ENCODE data around the gene MDH1.
"Not testable (repeated sequence)": the region's sequence is repeated elsewhere in the genome, so short reads cannot be mapped to it uniquely, and the experiment has no call there.

The MDH1 gene

GRCh38 chr2:63588385-63589147 lies at the start of gene MDH1, which contains the start of gene WDPCP:
Gene MDH1, plus strand, starts transcription at chr2:63588963. Its CDS starts 81 bp downstream, at chr2:63589044.
Gene WDPCP, minus strand, starts transcription at chr2:63588477. Its CDS starts 206 bp downstream, at chr2:63588271.
- peak; percentile 99 for DNase-seq (ENCODE audit: low read depth)

DNA sequence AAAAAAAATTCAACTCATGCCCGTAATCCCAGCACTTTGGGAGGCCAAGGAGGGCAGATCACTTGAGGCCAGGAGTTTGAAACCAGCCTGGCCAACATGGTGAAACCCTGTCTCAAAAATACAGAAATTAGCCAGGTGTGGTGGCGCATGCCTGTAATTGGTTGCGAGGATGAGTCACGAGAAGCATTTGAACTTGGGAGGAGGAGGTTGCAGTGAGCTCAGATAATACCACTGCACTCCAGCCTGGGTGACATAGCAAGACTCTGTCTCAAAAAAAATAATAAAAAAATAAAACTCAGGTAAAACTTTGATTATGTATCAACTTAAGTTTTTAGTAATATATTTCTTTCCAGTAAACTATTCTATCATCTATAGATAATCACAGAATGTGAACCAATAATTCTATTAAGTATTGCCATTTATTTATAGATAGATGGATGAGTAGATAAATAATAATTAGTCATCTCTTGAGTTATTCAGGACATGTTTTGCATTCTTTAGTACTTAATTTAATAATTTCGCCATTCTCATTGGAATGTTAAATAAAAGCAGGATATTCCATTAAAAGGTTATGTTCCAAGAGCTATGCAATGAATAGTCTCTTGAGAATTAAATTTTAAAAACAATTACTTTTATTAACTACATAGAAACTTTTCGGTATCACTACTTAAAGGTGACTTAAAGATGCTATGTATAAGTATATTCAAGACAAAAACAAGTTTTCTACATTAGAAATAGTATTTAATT lies 49.2 kb upstream of the MDH1 start:
- DNase-seq (ENCODE audit: low read depth): no peak

GRCh38 chr2:63544017-63544627 lies 44.6 kb upstream of the MDH1 start:
- DNase-seq (ENCODE audit: low read depth): no peak

DNA sequence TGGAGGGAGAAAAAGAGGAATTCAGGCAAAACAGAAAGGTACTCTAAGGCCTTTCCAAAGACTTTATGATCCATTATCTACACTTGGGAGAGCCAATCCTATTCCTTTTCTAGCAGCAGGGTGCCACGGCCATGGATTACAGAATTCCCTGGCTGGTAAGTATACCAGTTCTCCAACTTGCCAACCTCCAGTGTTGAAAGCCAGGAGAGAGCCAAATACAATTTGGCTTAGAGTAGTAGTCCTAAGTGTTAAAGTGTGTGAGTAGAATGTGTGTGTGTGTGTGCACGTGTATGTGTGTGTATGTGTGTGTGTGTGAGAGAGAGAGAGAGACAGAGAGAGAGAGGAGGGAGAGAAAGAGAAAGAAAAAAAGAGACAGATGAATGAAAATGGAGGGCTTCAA lies 43.7 kb upstream of the MDH1 start:
- no peak for DNase-seq (ENCODE audit: low read depth)

DNA sequence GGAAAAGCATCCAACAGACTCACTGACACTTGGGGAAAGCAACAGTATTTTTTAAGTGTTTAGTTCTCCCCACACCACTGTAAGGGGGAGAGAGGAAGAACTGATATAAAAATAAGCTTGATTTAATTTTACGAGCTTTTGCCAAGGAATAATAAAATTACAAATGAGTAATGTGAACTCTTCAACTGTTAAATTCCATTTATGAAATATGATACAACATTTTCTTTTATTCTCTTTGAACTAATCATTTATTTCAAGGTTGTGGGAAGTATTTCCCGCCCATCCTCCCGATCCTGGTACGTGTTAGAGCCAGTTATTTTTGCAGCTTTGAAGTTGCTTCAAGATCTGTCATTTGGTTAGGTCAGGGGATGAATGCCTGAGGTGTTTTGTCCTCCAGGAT lies 35.7 kb upstream of the MDH1 start:
- DNase-seq (ENCODE audit: low read depth): no peak

DNA sequence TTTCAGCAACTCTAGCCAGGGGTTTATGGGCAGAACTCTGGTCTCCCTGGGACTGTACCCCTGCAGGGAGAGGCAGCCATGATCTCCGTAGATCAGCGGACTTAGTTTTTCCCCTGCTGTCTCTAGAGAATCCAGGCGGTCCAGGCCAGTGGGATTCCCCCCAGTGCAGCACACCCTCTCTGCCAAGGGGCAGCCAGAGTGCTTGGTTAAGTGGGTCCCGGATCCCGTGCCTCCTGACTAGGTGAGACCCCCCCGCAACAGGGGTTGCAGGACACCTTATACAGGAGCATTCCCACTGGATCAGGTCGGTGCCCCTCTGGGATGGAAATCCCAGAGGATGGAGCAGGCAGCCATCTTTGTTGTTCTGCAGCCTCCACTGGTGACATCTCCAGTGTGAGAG lies 33.5 kb upstream of the MDH1 start:
- no peak for DNase-seq (ENCODE audit: low read depth)

DNA sequence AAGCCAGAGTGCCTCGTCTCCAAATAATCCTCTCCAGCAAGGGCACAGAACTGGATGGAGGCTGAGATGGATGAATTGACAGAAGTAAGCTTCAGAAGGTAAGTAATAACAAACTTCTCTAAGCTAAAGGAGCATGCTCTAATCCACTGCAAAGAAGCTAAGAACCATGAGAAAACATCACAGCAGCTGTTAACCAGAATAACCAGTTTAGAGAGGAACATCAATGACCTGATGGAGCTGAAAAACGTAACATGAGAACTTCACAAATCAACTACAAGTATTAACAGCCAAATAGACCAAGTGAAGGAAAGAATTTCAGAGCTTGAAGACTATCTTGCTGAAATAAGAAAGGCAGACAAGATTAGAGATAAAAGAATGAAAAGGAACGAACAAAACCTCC lies 32.8 kb upstream of the MDH1 start:
- no peak for DNase-seq (ENCODE audit: low read depth)

DNA sequence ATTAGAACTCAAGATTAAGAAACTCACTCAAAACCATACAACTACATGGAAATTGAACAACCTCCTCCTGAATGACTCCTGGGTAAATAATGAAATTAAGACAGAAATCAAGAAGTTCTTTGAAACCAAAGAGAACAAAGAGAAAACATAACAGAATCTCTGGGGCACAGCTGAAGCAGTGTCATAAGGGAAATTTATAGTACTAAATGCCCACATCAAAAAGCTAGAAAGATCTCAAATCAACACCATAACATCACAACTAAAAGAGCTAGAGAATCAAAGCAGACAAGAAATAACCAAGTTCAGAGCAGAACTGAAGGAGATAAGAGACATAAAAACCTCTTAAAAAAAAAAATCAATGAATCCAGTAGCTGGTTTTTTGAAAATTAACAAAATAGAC lies 30.9 kb upstream of the MDH1 start:
- not testable (repeated sequence) for DNase-seq (ENCODE audit: low read depth)

GRCh38 chr2:63558922-63559321 lies 29.8 kb upstream of the MDH1 start:
- DNase-seq (ENCODE audit: low read depth): not testable (repeated sequence)

DNA sequence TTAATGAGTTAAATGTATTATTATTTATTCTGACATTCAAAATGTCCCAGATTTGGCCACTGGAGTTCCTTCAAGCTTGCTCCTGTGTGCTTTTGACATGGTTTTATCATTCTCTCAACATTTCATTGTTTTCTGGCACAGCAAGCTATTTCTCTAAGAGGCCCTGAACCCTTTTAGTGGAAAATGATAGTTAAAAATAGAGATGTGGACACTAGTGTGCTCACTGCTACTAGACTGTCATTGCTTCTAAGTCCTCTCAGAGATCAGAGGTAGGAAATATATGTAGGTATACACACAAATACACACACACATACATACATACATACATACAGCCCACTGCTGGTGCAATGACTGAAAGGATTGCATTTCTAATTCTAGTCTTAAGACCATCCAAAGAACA lies 26.0 kb upstream of the MDH1 start:
- no peak for DNase-seq (ENCODE audit: low read depth)

DNA sequence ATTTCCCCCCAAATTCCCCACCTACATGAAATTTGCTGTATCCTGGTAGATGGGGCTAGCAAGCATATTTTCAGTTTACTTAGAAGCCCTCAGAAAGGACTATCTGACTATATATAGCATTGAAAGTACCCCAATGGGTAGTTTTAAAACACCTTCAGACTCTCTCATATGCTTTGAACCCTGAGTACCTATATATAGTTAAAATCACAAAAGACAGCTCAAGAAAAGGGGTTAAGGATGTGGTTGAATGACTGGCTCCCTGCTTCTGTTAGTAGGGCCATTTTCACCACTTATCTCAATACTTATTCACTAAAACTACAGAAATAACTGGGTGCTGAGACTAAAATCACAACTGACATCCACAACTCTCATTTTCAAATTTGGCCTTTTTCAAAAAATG lies 19.0 kb upstream of the MDH1 start:
- DNase-seq (ENCODE audit: low read depth): no peak

GRCh38 chr2:63571291-63571690 lies 17.5 kb upstream of the MDH1 start:
- no peak for DNase-seq (ENCODE audit: low read depth)

DNA sequence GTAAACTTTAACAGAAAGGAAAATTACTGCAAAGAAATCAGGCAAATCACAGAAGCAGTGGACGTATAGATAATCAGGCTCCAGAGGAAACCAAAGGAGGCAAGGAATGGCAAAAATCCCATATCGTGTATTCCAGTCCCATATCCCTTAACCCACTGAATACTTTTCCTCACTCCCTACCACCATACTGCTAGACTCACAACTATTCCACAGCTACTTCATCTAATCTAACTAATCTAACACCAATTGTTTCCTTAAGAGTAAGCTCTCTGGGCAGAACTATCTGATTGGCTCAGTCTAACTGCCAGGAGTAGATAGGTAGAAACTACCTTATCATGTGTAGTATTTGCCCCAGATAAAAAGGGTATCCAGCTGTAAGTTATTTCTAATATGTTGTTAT lies 16.8 kb upstream of the MDH1 start:
- no peak for DNase-seq (ENCODE audit: low read depth)

DNA sequence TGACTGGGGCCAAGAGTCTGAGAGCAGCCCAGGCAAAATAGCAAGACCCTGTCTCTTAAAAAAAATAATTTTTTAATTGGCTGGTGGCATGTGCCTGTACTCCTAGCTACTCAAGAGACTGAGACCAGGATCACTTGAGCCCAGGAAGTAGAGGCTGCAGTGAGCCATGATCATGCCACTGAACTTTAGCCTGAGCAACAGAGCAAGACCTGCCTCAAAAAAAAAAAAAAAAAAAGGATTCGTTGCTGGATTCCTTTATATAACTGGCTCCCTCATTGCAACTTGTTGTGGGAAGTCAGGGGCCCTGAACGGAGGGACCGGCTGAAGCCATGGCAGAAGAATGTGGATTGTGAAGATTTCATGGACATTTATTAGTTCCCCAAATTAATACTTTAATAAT lies 15.7 kb upstream of the MDH1 start:
- not testable (repeated sequence) for DNase-seq (ENCODE audit: low read depth)

DNA sequence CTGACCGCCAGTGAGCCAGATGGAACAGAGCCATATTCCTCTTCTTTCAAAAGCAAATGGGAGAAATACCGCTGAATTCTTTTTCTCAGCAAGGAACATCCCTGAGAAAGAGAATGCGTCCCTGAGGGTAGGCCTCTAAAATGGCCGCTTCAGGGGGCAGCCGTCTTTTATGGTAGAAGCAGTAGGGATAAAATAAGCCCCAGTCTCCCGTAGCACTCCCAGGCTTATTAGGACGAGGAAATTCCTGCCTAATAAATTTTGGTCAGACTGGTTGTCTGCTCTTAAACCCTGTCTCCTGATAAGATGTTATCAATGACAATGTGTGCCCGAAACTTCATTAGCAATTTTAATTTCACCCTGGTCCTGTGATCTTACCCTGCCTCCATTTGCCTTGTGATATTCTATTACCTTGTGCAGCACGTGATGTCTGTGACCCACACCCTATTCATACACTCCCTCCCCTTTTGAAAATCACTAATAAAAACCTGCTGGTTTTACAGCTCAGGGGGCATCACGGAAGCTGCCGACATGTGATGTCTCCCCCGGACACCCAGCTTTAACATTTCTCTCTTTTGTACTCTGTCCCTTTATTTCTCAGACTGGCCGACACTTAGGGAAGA lies 14.9 kb upstream of the MDH1 start:
- DNase-seq (ENCODE audit: low read depth): not testable (repeated sequence)

- no peak for DNase-seq (ENCODE audit: low read depth)
These were observed 12.2 kb upstream of the MDH1 start for GRCh38 chr2:63576546-63576945.

GRCh38 chr2:63578767-63579166 lies 10.0 kb upstream of the MDH1 start:
- DNase-seq (ENCODE audit: low read depth): no peak

DNA sequence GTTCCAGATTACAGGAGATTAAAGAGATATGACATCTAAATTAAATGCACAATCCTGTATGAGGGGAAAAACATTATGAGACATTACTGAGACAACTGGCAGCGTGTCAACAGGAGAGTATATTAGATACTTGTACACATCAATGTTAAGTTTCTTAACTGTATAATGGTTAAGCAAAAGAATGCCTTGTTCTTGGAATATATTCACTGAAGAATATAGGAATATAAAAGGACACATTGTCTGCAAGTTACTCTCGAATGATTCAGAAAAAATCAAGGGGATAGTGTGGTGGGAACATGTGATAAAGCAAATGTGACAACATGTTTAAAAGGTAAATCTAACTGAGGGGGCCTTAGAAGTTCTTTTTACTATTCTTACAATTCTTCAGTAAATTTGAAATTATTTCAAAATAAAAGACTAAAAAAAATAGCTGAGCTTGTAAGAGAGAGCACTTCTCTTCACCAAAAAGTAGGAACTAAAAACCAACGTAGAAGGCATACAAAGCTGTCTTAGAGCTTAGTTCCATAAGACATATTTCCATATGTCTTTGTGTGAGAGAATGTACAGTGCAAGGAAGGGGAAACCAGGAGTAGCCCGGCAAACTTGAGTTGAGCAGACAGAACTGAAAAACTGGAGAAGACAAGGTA lies 8.0 kb upstream of the MDH1 start:
- no peak for DNase-seq (ENCODE audit: low read depth)

DNA sequence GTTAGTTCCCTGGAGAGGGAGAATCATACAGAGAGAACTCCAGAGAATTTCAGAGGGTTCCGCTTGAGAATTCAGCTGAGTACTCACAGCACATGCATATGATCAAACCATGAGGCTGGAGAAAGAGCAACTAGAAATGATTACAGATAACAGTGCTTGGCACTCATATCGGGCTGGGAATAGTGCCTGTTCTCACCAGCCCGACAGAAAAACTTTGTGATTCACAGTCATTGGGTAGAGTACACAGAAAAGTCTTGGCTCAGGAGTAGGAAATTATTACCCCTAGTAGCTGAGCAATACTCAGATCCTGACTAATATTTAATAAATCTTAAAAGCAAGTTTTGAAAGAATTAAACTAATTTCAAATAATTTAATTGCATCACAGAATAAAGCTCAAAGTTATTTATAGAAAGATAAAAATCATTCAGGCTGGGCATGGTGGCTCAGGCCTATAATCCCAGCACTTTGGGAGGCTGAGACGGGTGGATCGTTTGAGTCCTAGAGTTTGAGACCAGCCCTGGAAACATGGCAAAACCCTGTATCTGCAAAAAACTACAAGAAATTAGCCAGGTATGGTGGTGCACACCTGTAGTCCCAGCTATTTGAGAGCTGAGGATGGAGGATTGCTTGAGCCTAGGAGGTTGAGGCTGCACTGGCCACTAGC lies 7.3 kb upstream of the MDH1 start:
- no peak for DNase-seq (ENCODE audit: low read depth)

DNA sequence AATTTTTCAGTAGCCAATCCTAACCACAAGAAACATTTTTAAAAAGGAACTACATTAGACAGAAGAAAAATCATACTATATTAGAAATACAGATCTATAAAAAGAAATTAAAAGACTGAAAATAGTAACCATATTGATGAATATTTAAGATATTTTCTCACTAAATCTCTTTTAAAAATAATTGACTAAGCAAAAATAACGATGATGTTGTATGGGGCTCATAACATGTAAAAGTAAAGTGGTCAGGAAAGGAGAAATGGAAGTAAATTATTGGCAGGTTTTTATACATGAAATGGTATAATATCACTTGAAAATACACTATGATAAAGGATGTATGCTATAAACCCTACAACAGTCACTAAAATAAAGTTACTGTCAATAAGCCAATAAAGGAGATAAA lies 5.9 kb upstream of the MDH1 start:
- no peak for DNase-seq (ENCODE audit: low read depth)

DNA sequence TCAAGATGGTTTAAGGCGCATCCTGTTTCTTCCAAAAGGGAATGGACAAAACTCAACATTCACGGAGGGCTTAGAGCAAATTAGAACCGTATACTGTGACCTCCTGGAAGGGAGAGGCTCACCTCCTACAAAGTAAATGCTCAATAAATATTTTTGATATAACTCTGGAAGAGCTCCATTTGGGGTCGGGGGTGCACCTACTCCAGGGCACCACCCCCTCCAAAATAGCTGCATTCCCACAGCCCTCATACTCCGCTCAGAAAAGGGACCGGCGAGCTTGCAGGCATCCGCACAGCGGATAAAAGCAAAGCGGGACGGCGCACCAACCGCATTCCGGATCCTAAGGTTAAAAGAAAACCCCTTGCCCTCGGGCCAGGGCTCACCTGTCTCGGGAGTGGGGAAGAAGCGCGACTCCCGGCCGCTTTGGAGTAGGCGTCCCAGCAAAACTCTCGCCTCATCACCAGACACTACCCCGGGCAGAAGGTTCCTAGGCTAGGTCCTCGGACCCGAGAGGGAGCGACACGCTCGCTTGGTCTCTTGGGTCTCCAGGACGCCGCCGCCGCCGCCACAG lies 864 bp upstream of the MDH1 start:
- DNase-seq (ENCODE audit: low read depth): no peak

Data from HS-5 (cell line).